CD4-positive, alpha-beta memory T cell (primary cell): ENCODE results near the gene CACNA2D4. TPM values are rescaled to one million over a fixed set of nuclear protein-coding genes. Genes with fewer than 3 reads are reported as not detected.

ENCODE experiments used
- CTCF ChIA-PET: fragments of 350-600 bp; sonication (Branson Sonifier 250); formaldehyde crosslinking; loops from one replicate; lab custom pipeline; 2021; ENCODE audit warnings: inconsistent platforms; ENCODE audit not compliant: partially characterized antibody; lab: Charles Lee
- POLR2A ChIA-PET: fragments of 350-600 bp; sonication (Branson Sonifier 250); formaldehyde crosslinking; loops from one replicate; lab custom pipeline; 2021; ENCODE audit not compliant: partially characterized antibody; lab: Charles Lee
- DNase-seq, 5 donors: peaks; one replicate each; pipeline versions ENCODE4 v3.0.0 to v3.0.0-alpha.2; 2020 to 2022; ENCODE audit warnings: mixed read lengths in 1 of 5
- H3K27ac ChIP-seq: one replicate; pipeline ENCODE4 v1.7.0; 2013; ENCODE audit warnings: low read depth, low read length
- H3K27me3 ChIP-seq: 2 replicates; pipeline ENCODE4 v1.7.0; 2013; ENCODE audit warnings: mild to moderate bottlenecking, low read length, moderate library complexity; ENCODE audit not compliant: insufficient read depth
- H3K36me3 ChIP-seq: 2 replicates; pipeline ENCODE4 v1.7.0; 2013; ENCODE audit warnings: mild to moderate bottlenecking, low read length, moderate library complexity; ENCODE audit not compliant: insufficient read depth
- H3K4me1 ChIP-seq: 2 replicates; pipeline ENCODE4 v1.7.0; 2013; ENCODE audit warnings: mild to moderate bottlenecking, low read length, moderate library complexity; ENCODE audit not compliant: insufficient read depth
- H3K4me3 ChIP-seq, 2 donors: one replicate each; pipeline ENCODE4 v1.7.0; 2013; ENCODE audit warnings: low read length in 2 of 2, mild to moderate bottlenecking in 1 of 2
- H3K9me3 ChIP-seq, 2 donors: one replicate each; pipeline ENCODE4 v1.7.0; 2013; ENCODE audit warnings: low read length in 2 of 2, control low read depth in 1 of 2; ENCODE audit not compliant: control insufficient read depth in 1 of 2
- H3K27ac Mint-ChIP-seq, 7 donors: one replicate each; pipeline ENCODE4 v1.8.0; 2020 to 2021; ENCODE audit warnings: mixed read lengths in 7 of 7, mild to moderate bottlenecking in 6 of 7, inconsistent platforms in 3 of 7, moderate library complexity in 3 of 7
- H3K27me3 Mint-ChIP-seq, 2 donors: one replicate each; pipeline ENCODE4 v1.8.0; 2020 to 2021; ENCODE audit warnings: mixed read lengths in 2 of 2
- H3K36me3 Mint-ChIP-seq, 2 donors: one replicate each; pipeline ENCODE4 v1.8.0; 2020 to 2021; ENCODE audit warnings: mixed read lengths in 2 of 2, inconsistent platforms in 1 of 2, mild to moderate bottlenecking in 1 of 2
- H3K4me1 Mint-ChIP-seq, 4 donors: one replicate each; pipeline ENCODE4 v1.8.0; 2020 to 2021; ENCODE audit warnings: mixed read lengths in 4 of 4, mild to moderate bottlenecking in 1 of 4
- H3K4me3 Mint-ChIP-seq, 8 donors: one replicate each; pipeline ENCODE4 v1.8.0; 2020 to 2021; ENCODE audit warnings: mixed read lengths in 8 of 8, mild to moderate bottlenecking in 7 of 8, moderate library complexity in 6 of 8, inconsistent platforms in 3 of 8
- H3K9me3 Mint-ChIP-seq, 8 donors: one replicate each; pipeline ENCODE4 v1.8.0; 2020 to 2021; ENCODE audit warnings: mixed read lengths in 8 of 8, mild to moderate bottlenecking in 5 of 8, inconsistent platforms in 3 of 8, moderate library complexity in 1 of 8
- intact Hi-C: fragments of 100-400 bp; cut with micrococcal nuclease; formaldehyde crosslinking; loops from one replicate; pipeline ENCODE4 v1.15.1; 2023
- polyA plus RNA-seq, 2 donors: library from polyadenylated mRNA; unstranded; fragments of 300-500 nt; fragmentation: Illumina TruSeq; gene quantifications; one replicate each; pipeline ENCODE4 v1.2.3, GENCODE V29; 2021
- total RNA-seq, 2 experiments: library from RNA; stranded (reverse); gene quantifications; one replicate each; pipeline ENCODE4 v1.2.3, GENCODE V29; 2021

The CACNA2D4 gene
- total and polyA plus RNA-seq, 4 experiments from 2014 or later = 12.4 to 19.2 (median 14.6) TPM

DNA sequence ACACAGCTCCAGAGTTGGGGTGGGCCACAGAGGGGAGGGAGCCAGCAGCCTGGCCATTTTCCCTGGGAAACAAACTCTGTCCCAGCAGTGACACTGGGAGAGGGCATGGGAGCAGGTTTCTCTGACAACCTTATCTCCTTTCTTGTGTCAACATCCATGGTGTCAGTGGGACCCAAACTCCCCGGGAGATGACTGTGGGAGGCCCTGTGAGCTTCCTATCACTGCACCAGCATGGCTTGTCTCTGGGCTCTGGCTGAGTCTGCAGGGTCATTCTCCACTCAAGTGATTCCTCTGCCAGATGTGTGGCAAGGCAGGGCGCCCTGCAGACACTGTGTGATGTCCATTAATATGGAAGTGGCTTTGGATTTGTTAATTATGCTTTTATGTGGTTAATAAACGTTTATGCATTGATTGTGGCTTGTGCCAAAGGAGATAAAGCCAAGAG, 88.0 kb downstream of the CACNA2D4 start:
- ChIA-PET CTCF (interaction anchor here (1.2 kb wide), 1 partner anchor 32 kb away, joined by 4 read pairs; no protein-coding TSS in a partner anchor), POLR2A (no interaction called here)
- H3K36me3 Mint-ChIP-seq = no peaks in the 10 kb centered on the region
- peaks cover 0 to 5% (median 0%) of the 10 kb centered on the region in 4 donors for H3K4me1 Mint-ChIP-seq
- no peak overlapping the region for H3K27ac ChIP-seq
- no peaks in the 10 kb centered on the region for H3K4me1 ChIP-seq
- no peaks in the 10 kb centered on the region for H3K9me3 ChIP-seq
- H3K4me3 ChIP-seq = no peak overlapping the region
- H3K27me3 ChIP-seq = no peaks in the 10 kb centered on the region
- intact Hi-C loops = no loop called here
- peaks cover 0 to 3% (median 0%) of the 10 kb centered on the region in 8 donors for H3K9me3 Mint-ChIP-seq
- H3K36me3 ChIP-seq = no peaks in the 10 kb centered on the region
- peaks cover 24 to 36% of the 10 kb centered on the region in 2 donors for H3K27me3 Mint-ChIP-seq
- H3K27ac Mint-ChIP-seq = no peak overlapping the region
- no peak overlapping the region for H3K4me3 Mint-ChIP-seq
- DNase-seq = no peak

DNA sequence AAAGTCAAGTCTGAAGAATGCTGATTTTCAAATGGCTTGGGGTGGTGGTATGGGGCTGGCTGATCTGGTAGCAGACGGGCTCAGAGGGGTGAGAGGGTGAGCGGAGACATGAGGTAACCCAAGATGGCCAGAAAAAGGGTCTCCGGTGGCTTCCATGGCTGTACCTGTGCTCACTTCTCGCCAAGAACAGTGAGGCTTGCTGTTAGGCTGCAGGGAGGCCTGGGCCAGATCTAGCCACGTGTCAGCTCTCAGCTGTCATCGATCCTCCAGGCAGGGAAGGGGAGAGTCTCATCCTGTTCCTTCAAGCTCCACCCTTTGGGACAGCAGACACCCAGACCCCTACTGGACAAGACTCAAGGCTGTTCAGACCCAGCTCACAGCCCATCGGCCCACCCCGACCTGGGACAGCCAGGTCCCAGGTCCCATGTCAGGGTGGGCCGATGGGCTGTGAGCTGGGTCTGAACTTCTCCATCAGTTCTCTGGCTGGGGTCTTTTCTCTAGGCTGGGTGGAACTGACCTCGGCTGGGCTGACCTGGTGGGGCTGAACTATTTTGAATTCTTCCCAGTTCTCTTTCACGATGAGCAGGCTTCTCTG, 89.0 kb downstream of the CACNA2D4 start:
- Histone ChIP-seq H3K36me3 (no peaks in the 10 kb centered on the region), H3K9me3 (no peaks in the 10 kb centered on the region), H3K4me1 (no peaks in the 10 kb centered on the region), H3K27ac (no peak overlapping the region), H3K4me3 (no peak overlapping the region), H3K27me3 (no peaks in the 10 kb centered on the region)
- ChIA-PET CTCF (no interaction called here), POLR2A (no interaction called here)
- intact Hi-C loops = no loop called here
- Mint-ChIP-seq H3K4me1 (peaks cover 0 to 5% (median 0%) of the 10 kb centered on the region in 4 donors), H3K27me3 (peaks cover 24 to 33% of the 10 kb centered on the region in 2 donors), H3K9me3 (peaks cover 0 to 3% (median 0%) of the 10 kb centered on the region in 8 donors), H3K4me3 (no peak overlapping the region), H3K36me3 (no peaks in the 10 kb centered on the region), H3K27ac (no peak overlapping the region)
- DNase-seq = no peak

DNA sequence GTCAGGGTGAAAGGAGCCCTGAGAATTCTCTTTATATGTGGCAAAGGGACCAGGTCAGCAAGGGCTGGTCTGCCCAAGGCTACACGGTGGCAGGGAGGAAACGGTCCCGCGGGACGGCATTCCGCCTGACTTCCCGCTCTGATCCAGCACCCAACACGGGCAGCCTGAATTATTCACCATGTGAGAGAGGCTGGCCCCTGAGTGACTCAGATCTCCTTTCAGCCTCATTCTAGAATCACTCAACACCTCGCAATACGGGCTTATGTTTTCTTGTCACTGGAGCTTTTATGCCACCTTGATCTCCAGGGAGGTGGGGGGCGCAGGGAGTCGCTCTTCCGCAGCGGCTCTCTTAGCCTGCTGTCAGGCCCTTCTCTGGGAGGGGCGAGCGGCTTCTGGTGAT, 89.6 kb downstream of the CACNA2D4 start:
- peaks cover 0 to 3% (median 0%) of the 10 kb centered on the region in 8 donors for H3K9me3 Mint-ChIP-seq
- no peak for DNase-seq
- Histone ChIP-seq H3K36me3 (no peaks in the 10 kb centered on the region), H3K27me3 (no peaks in the 10 kb centered on the region), H3K9me3 (no peaks in the 10 kb centered on the region), H3K27ac (no peak overlapping the region), H3K4me3 (no peak overlapping the region), H3K4me1 (no peaks in the 10 kb centered on the region)
- H3K27ac Mint-ChIP-seq = no peak overlapping the region
- intact Hi-C loops = no loop called here
- POLR2A ChIA-PET = no interaction called here
- CTCF ChIA-PET = no interaction called here
- H3K36me3 Mint-ChIP-seq = no peaks in the 10 kb centered on the region
- peaks cover 22 to 30% of the 10 kb centered on the region in 2 donors for H3K27me3 Mint-ChIP-seq
- H3K4me1 Mint-ChIP-seq = peaks cover 0 to 5% (median 0%) of the 10 kb centered on the region in 4 donors
- H3K4me3 Mint-ChIP-seq = no peak overlapping the region

DNA sequence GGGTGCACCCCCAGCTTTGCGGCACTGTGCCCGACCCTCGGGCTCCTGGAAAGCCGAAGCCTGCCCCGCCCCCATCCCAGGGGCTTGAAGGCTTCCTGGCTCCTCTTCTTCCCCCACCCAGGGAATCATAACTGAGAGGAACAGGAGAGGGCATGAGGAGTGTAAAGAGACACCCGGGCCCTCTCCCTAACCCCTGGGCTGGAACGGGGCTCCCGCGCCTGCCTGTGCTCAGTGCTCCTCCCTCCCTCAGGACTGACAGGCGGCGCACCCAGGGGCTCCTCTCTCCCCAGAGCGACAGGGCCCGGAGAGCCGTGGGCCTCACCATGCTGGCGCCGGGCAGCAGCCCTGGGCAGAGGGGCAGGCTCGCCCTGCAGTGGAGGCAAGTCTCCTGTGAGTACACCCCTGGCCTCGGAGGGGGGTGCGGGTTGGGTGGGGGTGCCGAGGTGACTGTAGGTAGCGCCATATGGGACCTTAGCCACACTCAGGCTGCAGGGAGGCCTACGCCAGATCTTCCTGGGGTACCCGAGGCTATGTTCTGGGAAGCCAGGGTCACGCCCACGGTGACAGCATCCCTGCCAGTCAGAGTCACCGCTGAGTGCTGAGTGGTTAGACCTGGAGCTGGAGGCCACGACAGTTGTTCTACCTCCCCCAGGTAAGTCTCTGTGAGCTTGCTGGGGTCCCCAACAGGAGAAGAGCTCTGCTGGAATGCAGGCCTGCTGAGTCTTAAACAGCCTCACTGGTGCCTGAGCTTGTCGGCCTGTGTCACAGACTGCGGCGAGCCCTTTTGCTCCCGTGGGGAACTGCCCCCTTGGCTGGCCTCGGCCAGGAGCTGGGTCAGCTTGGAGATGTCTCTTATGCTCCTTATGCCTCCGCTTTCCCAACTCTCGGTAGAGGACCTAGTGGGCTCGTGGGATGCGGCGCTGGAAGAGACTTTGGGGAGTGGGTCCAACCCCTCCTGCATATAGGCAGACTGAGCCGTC, 90.3 kb downstream of the CACNA2D4 start:
- Mint-ChIP-seq H3K27me3 (peaks cover 21 to 27% of the 10 kb centered on the region in 2 donors), H3K36me3 (no peaks in the 10 kb centered on the region), H3K9me3 (peaks cover 0 to 3% (median 0%) of the 10 kb centered on the region in 8 donors), H3K27ac (no peak overlapping the region), H3K4me3 (no peak overlapping the region), H3K4me1 (peaks cover 0 to 5% (median 0%) of the 10 kb centered on the region in 4 donors)
- no peaks in the 10 kb centered on the region for H3K4me1 ChIP-seq
- no peaks in the 10 kb centered on the region for H3K27me3 ChIP-seq
- no peak overlapping the region for H3K27ac ChIP-seq
- no peaks in the 10 kb centered on the region for H3K9me3 ChIP-seq
- POLR2A ChIA-PET = no interaction called here
- CTCF ChIA-PET = no interaction called here
- no peak for DNase-seq
- no peak overlapping the region for H3K4me3 ChIP-seq
- intact Hi-C loops = no loop called here
- H3K36me3 ChIP-seq = no peaks in the 10 kb centered on the region

DNA sequence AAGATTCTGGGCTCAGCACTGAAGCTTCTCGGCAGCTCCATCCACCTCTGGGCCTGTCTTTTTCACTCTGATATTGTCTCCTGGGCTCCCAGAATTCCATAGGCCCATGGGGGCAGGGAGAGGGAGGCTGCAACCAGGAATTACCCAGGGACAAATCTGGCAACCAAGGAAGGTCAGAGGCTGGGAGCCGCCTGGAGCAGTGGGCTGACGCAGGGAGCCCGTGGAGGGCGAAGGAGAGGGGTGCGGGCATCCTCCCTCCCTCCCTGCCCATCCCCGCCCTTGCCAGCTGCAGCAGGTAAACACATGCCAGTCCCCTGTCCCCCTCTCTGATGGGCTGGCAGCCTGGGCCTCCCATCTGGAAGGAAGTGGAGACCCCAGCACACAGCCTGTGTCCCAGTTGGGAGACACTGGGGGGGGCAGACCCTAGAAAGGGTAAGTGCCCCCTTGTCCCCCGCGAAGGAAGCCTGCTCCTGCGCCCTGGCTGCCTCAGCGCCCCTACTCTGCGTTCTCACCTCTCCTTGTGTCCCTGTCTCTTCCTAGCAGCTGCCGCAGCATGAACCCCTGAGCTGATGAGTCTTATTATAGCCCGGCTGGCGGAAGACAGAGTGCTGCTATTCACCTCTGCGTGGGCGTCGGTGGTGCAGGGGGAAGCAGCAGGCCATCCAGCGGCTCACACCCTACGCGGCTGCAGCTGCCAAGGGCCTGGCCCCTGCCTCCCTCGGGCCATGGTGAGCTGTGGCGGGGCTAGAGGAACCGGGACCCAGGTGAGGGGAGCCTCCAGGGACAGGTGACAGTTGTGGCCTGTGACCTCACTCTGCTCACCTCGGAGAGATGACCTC, 91.4 kb downstream of the CACNA2D4 start:
- H3K27me3 ChIP-seq = no peaks in the 10 kb centered on the region
- Mint-ChIP-seq H3K4me1 (peaks cover 0 to 5% (median 0%) of the 10 kb centered on the region in 4 donors), H3K27me3 (peaks cover 25% of the 10 kb centered on the region in 2 donors), H3K27ac (no peak overlapping the region), H3K9me3 (peaks cover 0 to 2% (median 0%) of the 10 kb centered on the region in 8 donors), H3K4me3 (no peak overlapping the region), H3K36me3 (no peaks in the 10 kb centered on the region)
- CTCF ChIA-PET = no interaction called here
- no peak overlapping the region for H3K4me3 ChIP-seq
- H3K4me1 ChIP-seq = no peaks in the 10 kb centered on the region
- H3K36me3 ChIP-seq = no peaks in the 10 kb centered on the region
- intact Hi-C loops = no loop called here
- DNase-seq = no peak
- H3K9me3 ChIP-seq = no peaks in the 10 kb centered on the region
- POLR2A ChIA-PET = no interaction called here
- no peak overlapping the region for H3K27ac ChIP-seq

DNA sequence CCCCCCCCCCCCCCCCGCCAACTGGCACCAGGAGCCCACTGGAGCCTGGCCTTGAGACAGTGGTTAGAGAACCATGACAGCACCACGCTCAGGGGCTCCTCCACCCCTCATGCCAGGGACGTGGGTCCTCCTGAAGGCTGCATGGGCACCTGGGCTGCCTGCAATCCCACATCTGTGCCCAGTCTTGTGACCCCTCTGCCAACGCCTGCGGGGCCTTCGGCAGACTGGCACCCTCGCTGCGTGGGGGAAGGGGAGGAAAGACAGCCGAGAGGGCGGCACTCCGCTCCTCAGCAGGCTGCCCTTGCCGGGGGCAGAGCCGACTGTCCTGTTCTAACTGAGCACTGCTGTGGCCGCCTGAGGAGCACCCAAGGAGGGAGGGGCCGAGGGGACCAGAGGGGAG, 92.1 kb downstream of the CACNA2D4 start:
- no peaks in the 10 kb centered on the region for H3K27me3 ChIP-seq
- ChIA-PET CTCF (no interaction called here), POLR2A (no interaction called here)
- H3K27ac ChIP-seq = no peak overlapping the region
- no peak overlapping the region for H3K4me3 ChIP-seq
- Mint-ChIP-seq H3K9me3 (no peaks in the 10 kb centered on the region), H3K27ac (no peak overlapping the region), H3K36me3 (no peaks in the 10 kb centered on the region), H3K27me3 (peaks cover 21 to 22% of the 10 kb centered on the region in 2 donors), H3K4me3 (no peak overlapping the region), H3K4me1 (peaks cover 0 to 5% (median 0%) of the 10 kb centered on the region in 4 donors)
- H3K4me1 ChIP-seq = no peaks in the 10 kb centered on the region
- H3K36me3 ChIP-seq = no peaks in the 10 kb centered on the region
- DNase-seq = no peak
- intact Hi-C loops = no loop called here
- no peaks in the 10 kb centered on the region for H3K9me3 ChIP-seq
